Adrenal gland (tissue), 5 donors: Measurements from ENCODE around the gene AUTS2.

Experiments
- POLR2A ChIP-seq, 2 donors: fragments of 450-650 bp; IDR thresholded peaks; one replicate each; pipeline ENCODE4 v1.6.1; 2017; ENCODE audit warnings: antibody characterized with exemption in 2 of 2, mild to moderate bottlenecking in 2 of 2, moderate library complexity in 1 of 2
- TF ChIP-seq, protein P1 (sequence below), 6 experiments: fragments of 450-650 bp in 4 of 6; fragments of 200-600 bp in 2 of 6; sonication (generic) in 1 of 6; IDR thresholded peaks; 1 replicate in 5 of 6; 2 replicates in 1 of 6; pipeline versions ENCODE4 v1.5.1 to v1.8.0; 2016 to 2021; ENCODE audit warnings: antibody characterized with exemption in 6 of 6, mild to moderate bottlenecking in 2 of 6, moderate library complexity in 1 of 6
- donor health status: DM: no; HTN: no; CAD: no.

DNA sequence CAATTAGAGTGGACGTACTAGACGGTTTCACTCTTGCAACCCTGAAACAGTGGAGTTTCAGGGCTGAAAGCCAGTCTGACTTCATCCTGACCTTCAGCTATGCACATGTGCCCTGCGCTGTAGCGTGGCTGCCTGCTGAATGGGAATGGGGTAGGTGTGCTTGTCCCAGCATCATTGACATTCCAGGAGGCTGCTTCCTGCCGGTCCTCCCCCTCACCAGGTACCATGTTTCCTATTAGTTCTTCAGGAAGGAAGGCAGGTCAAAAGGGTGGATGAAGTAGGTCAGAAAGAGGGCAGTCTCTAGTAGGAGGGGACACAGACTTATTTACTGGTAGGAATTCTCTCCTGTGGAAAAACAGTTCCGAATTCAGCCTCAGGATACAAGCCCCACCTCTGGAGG, 981.9 kb downstream of the AUTS2 start:
- TF ChIP-seq, protein P1, sequence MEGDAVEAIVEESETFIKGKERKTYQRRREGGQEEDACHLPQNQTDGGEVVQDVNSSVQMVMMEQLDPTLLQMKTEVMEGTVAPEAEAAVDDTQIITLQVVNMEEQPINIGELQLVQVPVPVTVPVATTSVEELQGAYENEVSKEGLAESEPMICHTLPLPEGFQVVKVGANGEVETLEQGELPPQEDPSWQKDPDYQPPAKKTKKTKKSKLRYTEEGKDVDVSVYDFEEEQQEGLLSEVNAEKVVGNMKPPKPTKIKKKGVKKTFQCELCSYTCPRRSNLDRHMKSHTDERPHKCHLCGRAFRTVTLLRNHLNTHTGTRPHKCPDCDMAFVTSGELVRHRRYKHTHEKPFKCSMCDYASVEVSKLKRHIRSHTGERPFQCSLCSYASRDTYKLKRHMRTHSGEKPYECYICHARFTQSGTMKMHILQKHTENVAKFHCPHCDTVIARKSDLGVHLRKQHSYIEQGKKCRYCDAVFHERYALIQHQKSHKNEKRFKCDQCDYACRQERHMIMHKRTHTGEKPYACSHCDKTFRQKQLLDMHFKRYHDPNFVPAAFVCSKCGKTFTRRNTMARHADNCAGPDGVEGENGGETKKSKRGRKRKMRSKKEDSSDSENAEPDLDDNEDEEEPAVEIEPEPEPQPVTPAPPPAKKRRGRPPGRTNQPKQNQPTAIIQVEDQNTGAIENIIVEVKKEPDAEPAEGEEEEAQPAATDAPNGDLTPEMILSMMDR (IDR thresholded peaks at IDR 0.05) = no peak
- no peak for TF ChIP-seq POLR2A (IDR thresholded peaks at IDR 0.05)
